ENCODE data around the gene MYO1H.
"Not testable (repeated sequence)": the region's sequence is repeated elsewhere in the genome, so short reads cannot be mapped to it uniquely, and the experiment has no call there.

DNA sequence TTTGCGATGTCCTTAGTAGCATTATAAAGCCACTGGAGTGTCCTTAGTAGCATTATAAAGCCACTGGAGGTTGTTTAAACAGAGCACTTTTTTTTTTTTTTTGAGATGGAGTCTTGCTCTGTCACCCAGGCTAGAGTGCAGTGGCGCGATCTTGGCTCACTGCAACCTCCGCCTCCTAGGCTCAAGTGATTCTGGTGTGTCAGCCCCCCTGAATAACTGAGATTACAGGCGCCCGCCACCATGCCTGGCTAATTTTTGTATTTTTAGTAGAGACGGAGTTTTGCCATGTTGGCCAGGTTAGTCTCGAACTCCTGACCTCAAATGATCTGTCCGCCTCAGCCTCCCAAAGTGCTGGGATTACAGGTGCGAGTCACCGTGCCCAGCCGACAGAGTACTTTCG lies 92.3 kb downstream of the MYO1H start:
- TF ChIP-seq FOXK1 (CRISPR knock-in tag; IDR thresholded peaks at IDR 0.05; ENCODE audit: borderline replicate concordance, low read depth); MTF1 (CRISPR knock-in tag; IDR thresholded peaks at IDR 0.05); TCF12 (IDR thresholded peaks at IDR 0.05); TCF12 (CRISPR knock-in tag; IDR thresholded peaks at IDR 0.05); HNRNPH1 (optimal IDR thresholded peaks at IDR 0.05; ENCODE audit: low read depth, low read length); POLR2A (IDR thresholded peaks at IDR 0.05; ENCODE audit: insufficient read depth in 1 of 2, low read depth in 2 of 2, low read length in 2 of 2); MYC (CRISPR knock-in tag; IDR thresholded peaks at IDR 0.05; ENCODE audit: borderline replicate concordance); ZNF567 (CRISPR knock-in tag; IDR thresholded peaks at IDR 0.05; ENCODE audit: borderline replicate concordance); SKIL (CRISPR knock-in tag; IDR thresholded peaks at IDR 0.05; ENCODE audit: borderline replicate concordance); ZNF510 (CRISPR knock-in tag; IDR thresholded peaks at IDR 0.05; ENCODE audit: low read depth); ZNF121 (CRISPR knock-in tag; IDR thresholded peaks at IDR 0.05); ATF2 (CRISPR knock-in tag; IDR thresholded peaks at IDR 0.05): not testable (repeated sequence)
- TF ChIP-seq, protein P1, sequence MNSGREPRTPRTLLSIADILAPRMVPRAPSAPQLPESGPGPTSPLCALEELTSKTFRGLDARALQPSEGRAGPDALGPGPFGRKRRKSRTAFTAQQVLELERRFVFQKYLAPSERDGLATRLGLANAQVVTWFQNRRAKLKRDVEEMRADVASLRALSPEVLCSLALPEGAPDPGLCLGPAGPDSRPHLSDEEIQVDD (CRISPR knock-in tag; IDR thresholded peaks at IDR 0.05; ENCODE audit: borderline replicate concordance), result not testable (repeated sequence)
- TF ChIP-seq, protein P2, sequence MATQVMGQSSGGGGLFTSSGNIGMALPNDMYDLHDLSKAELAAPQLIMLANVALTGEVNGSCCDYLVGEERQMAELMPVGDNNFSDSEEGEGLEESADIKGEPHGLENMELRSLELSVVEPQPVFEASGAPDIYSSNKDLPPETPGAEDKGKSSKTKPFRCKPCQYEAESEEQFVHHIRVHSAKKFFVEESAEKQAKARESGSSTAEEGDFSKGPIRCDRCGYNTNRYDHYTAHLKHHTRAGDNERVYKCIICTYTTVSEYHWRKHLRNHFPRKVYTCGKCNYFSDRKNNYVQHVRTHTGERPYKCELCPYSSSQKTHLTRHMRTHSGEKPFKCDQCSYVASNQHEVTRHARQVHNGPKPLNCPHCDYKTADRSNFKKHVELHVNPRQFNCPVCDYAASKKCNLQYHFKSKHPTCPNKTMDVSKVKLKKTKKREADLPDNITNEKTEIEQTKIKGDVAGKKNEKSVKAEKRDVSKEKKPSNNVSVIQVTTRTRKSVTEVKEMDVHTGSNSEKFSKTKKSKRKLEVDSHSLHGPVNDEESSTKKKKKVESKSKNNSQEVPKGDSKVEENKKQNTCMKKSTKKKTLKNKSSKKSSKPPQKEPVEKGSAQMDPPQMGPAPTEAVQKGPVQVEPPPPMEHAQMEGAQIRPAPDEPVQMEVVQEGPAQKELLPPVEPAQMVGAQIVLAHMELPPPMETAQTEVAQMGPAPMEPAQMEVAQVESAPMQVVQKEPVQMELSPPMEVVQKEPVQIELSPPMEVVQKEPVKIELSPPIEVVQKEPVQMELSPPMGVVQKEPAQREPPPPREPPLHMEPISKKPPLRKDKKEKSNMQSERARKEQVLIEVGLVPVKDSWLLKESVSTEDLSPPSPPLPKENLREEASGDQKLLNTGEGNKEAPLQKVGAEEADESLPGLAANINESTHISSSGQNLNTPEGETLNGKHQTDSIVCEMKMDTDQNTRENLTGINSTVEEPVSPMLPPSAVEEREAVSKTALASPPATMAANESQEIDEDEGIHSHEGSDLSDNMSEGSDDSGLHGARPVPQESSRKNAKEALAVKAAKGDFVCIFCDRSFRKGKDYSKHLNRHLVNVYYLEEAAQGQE (IDR thresholded peaks at IDR 0.05; ENCODE audit: borderline replicate concordance in 1 of 2, low read depth in 1 of 2, low read length in 2 of 2), result not testable (repeated sequence)

Measured in HepG2 (cell line).